Natural killer cell treated with Interleukin-12 subunit alpha and Interleukin-12 subunit beta and Interleukin-15 and Interleukin-18, amount 100 ng/mL, for 72 hours (primary cell): Measurements from ENCODE around the gene PFAS. TPM values are rescaled to one million over a fixed set of nuclear protein-coding genes. Genes with fewer than 3 reads are reported as not detected.

ENCODE experiments used
- ATAC-seq, 2 donors: fragments of 150-1000 bp; cut with Tn5 transposase in 1 of 2; sonication (Bioruptor Pico), chemical (Tn5 transposase) in 1 of 2; 2 replicates each; pipeline ENCODE4 v1.10.0; 2021
- DNase-seq: peaks from one replicate; pipeline ENCODE4 v3.0.0; 2022; ENCODE audit warnings: low spot score
- H3K27ac Mint-ChIP-seq, 2 donors: 1 replicate in 1 of 2; 2 replicates in 1 of 2; pipeline ENCODE4 v1.8.0; 2022; ENCODE audit warnings: mixed read lengths in 2 of 2, mild to moderate bottlenecking in 1 of 2, moderate library complexity in 1 of 2
- H3K27me3 Mint-ChIP-seq, 2 donors: 1 replicate in 1 of 2; 2 replicates in 1 of 2; pipeline ENCODE4 v1.8.0; 2022; ENCODE audit warnings: mixed read lengths in 2 of 2
- H3K36me3 Mint-ChIP-seq: one replicate; pipeline ENCODE4 v1.8.0; 2022; ENCODE audit warnings: mixed read lengths
- H3K4me1 Mint-ChIP-seq, 2 donors: 1 replicate in 1 of 2; 2 replicates in 1 of 2; pipeline ENCODE4 v1.8.0; 2022; ENCODE audit warnings: low read depth in 2 of 2, mixed read lengths in 2 of 2, mild to moderate bottlenecking in 1 of 2
- H3K4me3 Mint-ChIP-seq: one replicate; pipeline ENCODE4 v1.8.0; 2022; ENCODE audit warnings: mixed read lengths
- H3K9me3 Mint-ChIP-seq: 2 replicates; pipeline ENCODE4 v1.8.0; 2022; ENCODE audit warnings: mixed read lengths
- total RNA-seq, 2 donors: library from RNA; stranded (reverse); gene quantifications; one replicate each; pipeline ENCODE4 v1.2.3, GENCODE V29; 2022

Gene PFAS
- total RNA-seq, 2 donors from 2014 or later, result 77.1 to 257 TPM

DNA sequence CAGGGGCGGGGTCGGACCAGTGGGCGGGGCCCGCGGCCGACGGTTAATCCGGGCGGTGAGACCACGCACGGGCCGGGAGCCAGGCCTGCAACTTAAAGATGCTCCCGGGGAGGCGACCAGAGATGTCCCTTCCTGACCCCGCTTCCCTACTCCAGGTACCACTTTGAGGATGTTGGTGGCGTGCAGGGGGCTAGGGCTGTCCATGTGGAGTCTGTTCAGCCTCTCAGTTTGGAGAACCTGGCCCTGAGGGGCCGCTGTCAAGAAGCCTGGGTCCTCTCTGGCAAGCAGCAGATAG, 40.0 kb downstream of the PFAS start:
- peak overlapping the region; percentile 92 to 95 for H3K27ac Mint-ChIP-seq
- peaks cover 26 to 30% of the 10 kb centered on the region in 2 donors for H3K4me1 Mint-ChIP-seq
- no peaks in the 10 kb centered on the region for H3K9me3 Mint-ChIP-seq
- H3K36me3 Mint-ChIP-seq, result no peaks in the 10 kb centered on the region
- no peak for DNase-seq
- no peak for ATAC-seq
- H3K4me3 Mint-ChIP-seq, result peak overlapping the region; percentile 96
- H3K27me3 Mint-ChIP-seq, result no peaks in the 10 kb centered on the region

DNA sequence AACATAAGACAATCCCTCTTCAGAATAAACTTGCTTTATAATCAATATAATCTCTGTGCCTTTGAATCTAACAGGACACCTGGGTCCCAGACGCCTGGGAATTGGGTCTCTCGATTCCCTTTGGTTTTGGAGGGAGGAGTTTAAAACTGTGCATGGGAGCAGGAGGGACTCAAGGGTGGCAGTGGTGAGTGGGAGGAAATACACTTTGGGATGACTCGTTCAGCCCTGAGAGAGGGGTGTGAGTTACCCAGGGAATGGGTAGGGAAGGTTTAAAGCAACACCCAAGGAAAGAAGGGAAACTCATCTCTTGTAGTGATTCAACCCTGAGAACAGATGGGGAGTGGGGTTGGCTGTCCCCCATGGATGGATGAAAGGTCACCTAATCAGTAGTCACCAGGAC, 41.0 kb downstream of the PFAS start:
- no peak for ATAC-seq
- Mint-ChIP-seq H3K27me3 (no peaks in the 10 kb centered on the region), H3K27ac (peak overlapping the region in 1 of 2 donors; percentile 34), H3K9me3 (no peaks in the 10 kb centered on the region), H3K36me3 (no peaks in the 10 kb centered on the region), H3K4me3 (peak overlapping the region; percentile 96), H3K4me1 (peaks cover 34 to 36% of the 10 kb centered on the region in 2 donors)
- no peak for DNase-seq

DNA sequence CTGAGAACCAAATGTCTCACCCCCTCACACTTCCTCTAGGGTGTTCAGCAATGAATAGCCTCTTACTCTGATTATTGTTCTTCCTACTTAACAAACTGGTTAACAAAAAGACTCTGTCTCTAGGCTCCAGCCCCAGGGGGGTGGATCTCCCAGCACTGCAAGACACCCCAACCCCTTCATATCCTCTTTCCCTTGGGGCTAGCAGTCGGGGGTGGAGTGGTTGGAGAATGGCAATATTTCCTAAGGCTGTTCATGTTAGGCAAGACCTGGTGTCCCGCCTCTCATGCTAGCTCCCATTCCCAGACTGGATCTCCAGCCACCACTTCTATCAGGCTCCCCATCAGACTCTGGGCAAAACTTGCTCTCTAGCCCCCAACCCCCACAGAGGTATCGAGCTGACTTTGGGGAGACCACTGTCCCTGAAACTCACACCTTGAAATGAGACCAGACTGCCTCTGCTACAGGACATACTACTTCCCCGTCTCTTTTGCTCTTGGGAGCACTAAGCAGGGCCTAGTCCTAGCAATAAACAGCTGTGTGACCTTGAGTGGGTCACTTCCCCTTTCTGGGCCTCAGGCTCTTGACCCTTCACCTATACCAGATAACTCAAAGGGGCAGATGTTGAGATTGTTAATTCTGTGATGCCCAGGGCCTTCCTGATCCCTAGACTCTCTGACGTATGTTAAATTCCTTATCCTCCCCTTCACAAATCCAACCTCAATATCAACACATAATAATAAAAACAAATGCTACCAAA, 43.7 kb downstream of the PFAS start:
- no peak for DNase-seq
- Mint-ChIP-seq H3K9me3 (no peaks in the 10 kb centered on the region), H3K27me3 (no peaks in the 10 kb centered on the region), H3K4me1 (peaks cover 30 to 37% of the 10 kb centered on the region in 2 donors), H3K4me3 (no peak overlapping the region), H3K27ac (peak overlapping the region in 1 of 2 donors; percentile 10), H3K36me3 (no peaks in the 10 kb centered on the region)
- no peak for ATAC-seq

DNA sequence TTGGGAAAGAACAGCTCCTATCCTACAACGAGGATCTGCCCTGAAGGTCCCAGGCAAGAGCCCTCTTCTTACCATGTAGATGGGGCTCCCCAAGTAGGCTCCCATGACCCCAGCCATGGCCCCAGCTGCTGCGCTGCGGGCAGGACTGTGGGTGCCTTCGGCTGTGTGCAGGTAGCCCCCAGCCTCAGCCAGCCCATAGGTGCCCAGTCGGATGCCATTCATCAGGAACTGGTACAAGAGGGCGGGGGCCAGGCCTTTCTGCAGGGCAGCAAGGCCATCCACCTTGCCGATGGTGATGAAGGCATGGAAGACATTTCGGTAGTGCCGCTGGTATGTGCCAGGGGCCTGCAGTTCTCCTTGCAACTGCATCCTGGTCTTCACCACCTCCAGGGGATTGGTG, 45.3 kb downstream of the PFAS start:
- H3K4me3 Mint-ChIP-seq, result peak overlapping the region; percentile 95
- ATAC-seq (no peak), DNase-seq (no peak)
- no peaks in the 10 kb centered on the region for H3K27me3 Mint-ChIP-seq
- peak overlapping the region; percentile 83 to 85 for H3K27ac Mint-ChIP-seq
- no peaks in the 10 kb centered on the region for H3K36me3 Mint-ChIP-seq
- H3K4me1 Mint-ChIP-seq, result peaks cover 27 to 31% of the 10 kb centered on the region in 2 donors
- H3K9me3 Mint-ChIP-seq, result no peaks in the 10 kb centered on the region

DNA sequence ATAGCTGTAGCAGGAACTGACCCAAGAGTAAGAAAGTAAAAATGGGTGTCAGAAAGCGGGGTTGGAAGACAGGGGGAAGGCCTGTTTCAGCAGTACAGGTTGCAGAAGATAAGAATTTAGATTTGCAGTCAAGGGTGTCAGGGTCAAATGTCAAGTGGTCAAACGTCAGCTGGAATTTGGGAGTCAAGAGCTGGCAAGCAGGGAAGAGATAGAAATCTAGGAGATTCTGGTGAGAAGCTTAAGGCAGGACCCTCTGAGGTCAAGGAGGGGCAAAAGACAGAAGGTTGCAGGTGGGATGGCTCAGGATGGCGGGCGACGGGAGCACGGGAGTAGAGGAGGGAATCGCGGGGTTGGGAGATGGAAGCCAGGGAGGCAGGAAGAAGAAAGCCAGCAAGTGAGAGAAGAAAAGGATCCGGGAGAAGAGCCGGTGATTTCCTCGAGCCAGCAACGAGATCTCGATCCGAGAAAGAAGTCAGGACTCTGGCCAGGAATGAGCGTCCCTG, 45.8 kb downstream of the PFAS start:
- Mint-ChIP-seq H3K4me3 (peak overlapping the region; percentile 95), H3K27ac (peak overlapping the region; percentile 83 to 85), H3K9me3 (no peaks in the 10 kb centered on the region), H3K27me3 (no peaks in the 10 kb centered on the region), H3K4me1 (peaks cover 25 to 29% of the 10 kb centered on the region in 2 donors), H3K36me3 (no peaks in the 10 kb centered on the region)
- DNase-seq (no peak), ATAC-seq (no peak)

DNA sequence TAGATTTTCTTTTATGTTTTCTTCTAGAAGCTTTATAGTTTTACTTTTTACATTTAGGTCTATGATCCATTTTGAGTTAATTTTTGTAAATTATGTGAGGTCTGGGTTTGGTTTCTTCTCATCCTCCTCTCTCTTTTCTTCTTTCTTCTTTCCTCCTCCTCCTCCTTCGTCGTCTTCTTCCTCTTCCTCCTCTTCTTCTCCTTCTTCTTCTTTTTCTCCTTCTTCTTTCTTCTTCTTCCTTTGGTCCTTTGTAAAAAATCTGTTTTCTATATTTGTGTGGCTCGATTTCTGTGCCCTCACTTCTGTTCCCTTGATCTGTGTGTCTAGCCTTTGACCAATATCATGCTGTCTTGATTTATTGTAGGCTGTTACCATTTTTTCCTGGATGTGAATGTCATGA, 51.1 kb downstream of the PFAS start:
- no peak for DNase-seq
- no peak for ATAC-seq
- Mint-ChIP-seq H3K4me1 (peaks cover 6 to 7% of the 10 kb centered on the region in 2 donors), H3K27me3 (peaks cover 0 to 2% of the 10 kb centered on the region in 2 donors), H3K9me3 (no peaks in the 10 kb centered on the region), H3K27ac (no peak overlapping the region), H3K36me3 (no peaks in the 10 kb centered on the region), H3K4me3 (no peak overlapping the region)

DNA sequence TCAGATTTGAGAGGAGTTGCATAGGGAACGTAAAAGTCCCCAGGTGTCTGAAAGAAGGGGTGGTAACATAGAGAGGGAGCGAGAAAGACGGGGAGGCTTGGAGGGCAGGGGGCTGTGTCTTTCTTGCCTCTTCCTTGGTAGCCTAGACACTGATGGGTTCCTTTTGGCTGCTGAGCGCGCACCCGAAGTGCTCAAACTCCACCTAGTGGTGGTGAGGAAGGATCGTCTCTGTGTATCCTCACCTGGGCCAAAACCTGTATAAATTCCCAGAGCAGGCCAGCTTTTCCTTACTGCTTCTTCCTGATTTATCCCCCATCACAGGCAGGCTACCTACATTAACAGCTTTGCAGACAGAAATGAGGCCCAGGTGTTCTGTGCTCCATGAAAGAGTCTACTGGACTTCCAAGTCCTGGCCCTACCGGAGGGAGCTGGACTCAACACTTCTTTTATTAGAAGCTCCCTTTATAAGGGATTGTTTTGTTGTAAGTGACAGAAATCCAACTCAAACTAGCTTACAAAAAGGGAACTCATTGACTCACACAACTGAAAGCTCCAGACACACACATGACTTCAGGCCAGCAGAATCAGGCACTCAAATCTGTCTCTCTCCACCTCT, 51.6 kb downstream of the PFAS start:
- Mint-ChIP-seq H3K27ac (no peak overlapping the region), H3K4me3 (no peak overlapping the region), H3K27me3 (peaks cover 0 to 2% of the 10 kb centered on the region in 2 donors), H3K36me3 (no peaks in the 10 kb centered on the region), H3K9me3 (no peaks in the 10 kb centered on the region), H3K4me1 (peaks cover 6 to 7% of the 10 kb centered on the region in 2 donors)
- DNase-seq, result no peak
- peak; percentile 88 to 90 for ATAC-seq

DNA sequence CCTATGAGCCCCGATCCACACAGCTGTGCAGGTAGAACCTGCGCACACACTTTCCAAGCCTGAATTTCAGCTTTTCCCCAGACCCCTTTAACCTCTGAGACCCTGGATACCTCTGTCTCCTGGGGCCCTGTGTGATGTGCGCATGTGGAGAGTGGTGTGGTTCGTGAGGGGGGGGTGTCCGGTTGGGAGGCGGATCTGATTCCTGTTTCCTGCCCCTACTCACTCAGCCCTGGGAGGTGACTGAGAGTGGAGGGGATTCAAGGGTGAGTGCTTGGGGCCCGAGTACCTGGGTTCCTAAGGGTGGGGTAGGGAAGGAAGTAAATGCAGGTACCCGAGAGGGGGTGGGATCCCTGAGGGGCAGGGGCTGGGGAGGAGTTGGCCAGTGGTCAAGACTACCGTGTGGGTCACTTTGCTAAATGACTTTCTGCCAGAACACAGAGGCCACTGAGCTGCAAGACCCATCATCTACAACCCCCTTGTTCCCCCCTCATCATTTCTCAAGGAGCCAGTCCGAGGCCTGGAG, 61.6 kb downstream of the PFAS start:
- H3K9me3 Mint-ChIP-seq, result no peaks in the 10 kb centered on the region
- no peak overlapping the region for H3K4me3 Mint-ChIP-seq
- no peak for ATAC-seq
- H3K36me3 Mint-ChIP-seq, result no peaks in the 10 kb centered on the region
- H3K27me3 Mint-ChIP-seq, result peaks cover 5 to 8% of the 10 kb centered on the region in 2 donors
- no peak for DNase-seq
- H3K27ac Mint-ChIP-seq, result no peak overlapping the region
- H3K4me1 Mint-ChIP-seq, result no peaks in the 10 kb centered on the region

DNA sequence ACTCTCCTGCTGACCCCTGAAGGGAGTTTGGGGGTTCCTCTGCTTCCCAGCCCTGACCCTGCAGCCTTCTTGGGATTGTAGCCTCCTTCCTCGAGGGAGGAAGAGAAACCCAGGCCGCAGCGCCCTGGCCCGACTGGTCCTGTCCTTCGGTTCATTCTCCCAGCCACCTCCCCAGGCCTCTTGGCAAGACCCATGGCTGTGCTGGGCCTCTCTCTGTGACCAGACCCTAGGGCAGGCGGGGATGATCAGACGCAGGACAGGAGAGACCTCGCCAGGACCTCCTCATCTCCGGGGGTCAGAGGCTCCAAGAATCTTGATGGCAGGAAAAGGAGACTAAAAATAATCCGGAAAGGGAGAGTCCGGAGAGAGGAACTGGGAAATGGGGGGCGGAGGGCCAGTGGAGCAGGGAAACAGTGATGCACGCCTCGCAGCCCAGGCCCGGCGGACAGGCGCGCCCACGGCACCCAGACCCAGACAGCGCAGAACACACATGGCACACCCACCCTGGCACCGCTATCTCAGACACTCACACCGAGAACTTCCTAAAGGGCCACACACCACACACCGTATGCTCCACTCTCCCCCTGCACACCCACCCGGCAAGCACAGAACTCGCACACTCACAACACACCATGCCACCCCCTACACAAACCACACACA, 62.2 kb downstream of the PFAS start:
- no peaks in the 10 kb centered on the region for H3K4me1 Mint-ChIP-seq
- peaks cover 8% of the 10 kb centered on the region in 2 donors for H3K27me3 Mint-ChIP-seq
- no peak overlapping the region for H3K4me3 Mint-ChIP-seq
- no peak overlapping the region for H3K27ac Mint-ChIP-seq
- DNase-seq (no peak), ATAC-seq (no peak)
- no peaks in the 10 kb centered on the region for H3K9me3 Mint-ChIP-seq
- no peaks in the 10 kb centered on the region for H3K36me3 Mint-ChIP-seq

DNA sequence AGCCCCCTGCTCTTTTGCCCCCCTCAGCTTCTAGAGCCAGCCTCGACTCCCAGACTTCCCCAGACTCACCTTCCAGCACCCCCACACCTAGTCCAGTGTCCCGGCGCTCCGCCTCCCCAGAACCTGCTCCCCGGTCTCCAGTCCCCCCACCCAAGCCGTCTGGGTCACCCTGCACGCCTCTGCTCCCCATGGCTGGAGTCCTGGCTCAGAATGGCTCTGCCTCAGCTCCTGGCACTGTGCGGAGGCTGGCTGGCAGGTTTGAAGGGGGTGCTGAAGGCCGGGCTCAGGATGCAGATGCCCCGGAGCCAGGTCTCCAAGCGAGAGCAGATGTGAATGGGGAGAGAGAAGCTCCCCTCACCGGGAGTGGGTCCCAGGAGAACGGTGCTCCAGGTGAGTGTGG, 63.2 kb downstream of the PFAS start:
- no peaks in the 10 kb centered on the region for H3K4me1 Mint-ChIP-seq
- H3K9me3 Mint-ChIP-seq, result no peaks in the 10 kb centered on the region
- no peak for DNase-seq
- no peaks in the 10 kb centered on the region for H3K36me3 Mint-ChIP-seq
- peaks cover 8% of the 10 kb centered on the region in 2 donors for H3K27me3 Mint-ChIP-seq
- H3K4me3 Mint-ChIP-seq, result no peak overlapping the region
- ATAC-seq, result no peak
- no peak overlapping the region for H3K27ac Mint-ChIP-seq

DNA sequence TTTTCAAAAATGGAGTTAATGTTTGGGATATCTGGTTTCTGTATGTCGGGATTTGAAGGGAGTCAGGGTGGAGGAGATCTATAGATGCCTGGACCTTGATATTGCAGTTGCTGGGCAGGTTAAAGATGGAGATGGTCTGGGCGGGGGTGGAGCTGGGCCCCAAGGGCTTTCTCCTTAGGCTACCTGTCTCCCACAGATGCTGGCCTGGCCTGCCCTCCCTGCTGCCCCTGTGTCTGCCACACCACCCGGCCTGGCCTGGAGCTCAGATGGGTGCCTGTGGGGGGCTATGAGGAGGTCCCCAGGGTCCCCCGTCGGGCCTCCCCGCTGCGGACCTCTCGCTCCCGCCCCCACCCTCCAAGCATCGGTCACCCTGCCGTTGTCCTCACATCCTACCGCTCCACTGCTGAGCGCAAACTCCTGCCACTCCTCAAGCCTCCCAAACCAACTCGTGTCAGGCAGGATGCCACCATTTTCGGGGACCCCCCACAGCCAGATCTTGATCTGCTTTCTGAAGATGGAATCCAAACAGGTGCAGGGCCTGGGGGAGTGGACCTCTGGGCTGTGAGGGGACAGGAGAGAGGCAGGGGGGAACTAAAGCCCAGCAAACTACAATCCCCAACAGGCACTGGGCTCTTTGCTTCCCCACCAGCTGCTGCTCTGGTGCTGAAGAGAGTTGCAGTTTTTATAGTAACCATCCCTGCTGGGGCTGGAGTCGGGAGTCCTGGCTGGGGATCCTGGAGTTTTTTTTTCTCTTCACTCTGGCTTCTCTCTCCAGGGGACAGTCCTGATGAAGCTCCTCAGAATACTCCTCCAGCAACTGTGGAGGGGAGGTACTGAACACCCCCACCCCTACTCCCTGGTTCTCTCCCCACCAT, 63.9 kb downstream of the PFAS start:
- H3K27ac Mint-ChIP-seq, result no peak overlapping the region
- no peaks in the 10 kb centered on the region for H3K36me3 Mint-ChIP-seq

DNA sequence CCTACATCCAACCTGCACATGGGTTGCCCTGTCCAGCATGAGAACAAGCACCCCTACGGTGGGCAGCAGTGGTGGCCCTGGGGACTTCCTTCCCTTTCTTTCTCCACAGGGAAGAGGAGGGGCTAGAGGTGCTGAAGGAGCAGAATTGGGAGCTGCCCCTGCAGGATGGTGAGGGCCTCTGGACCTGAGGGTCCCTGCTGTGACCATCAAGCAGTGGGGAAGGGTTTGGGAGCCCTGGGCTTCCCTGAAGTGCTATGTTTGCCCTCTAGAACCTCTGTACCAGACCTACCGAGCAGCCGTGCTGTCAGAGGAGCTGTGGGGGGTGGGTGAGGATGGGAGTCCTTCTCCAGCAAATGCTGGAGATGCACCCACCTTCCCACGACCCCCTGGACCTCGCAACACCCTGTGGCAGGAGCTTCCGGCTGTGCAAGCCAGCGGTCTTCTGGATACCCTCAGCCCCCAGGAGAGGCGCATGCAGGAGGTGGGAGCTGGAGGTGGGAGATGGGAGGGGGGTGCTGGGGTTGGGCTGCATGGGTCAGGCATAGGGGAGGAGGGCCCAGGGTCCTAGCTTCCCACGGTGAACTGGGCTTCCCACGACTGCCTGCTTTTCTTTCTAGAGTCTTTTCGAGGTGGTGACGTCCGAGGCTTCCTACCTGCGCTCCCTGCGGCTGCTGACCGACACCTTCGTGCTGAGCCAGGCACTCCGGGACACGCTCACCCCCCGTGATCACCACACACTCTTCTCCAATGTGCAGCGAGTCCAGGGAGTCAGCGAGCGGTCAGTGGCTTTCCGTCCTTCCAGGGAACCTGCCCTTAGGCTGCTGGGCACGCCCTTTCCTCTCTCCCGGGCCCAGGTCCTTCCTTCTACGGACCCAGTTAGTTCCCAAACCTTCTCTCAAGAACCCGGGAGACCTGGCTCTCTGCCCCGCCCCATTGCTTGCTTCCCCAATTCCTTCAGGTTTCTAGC, 66.0 kb downstream of the PFAS start:
- H3K4me1 Mint-ChIP-seq, result no peaks in the 10 kb centered on the region
- H3K27ac Mint-ChIP-seq, result no peak overlapping the region
- no peak for ATAC-seq
- H3K27me3 Mint-ChIP-seq, result peaks cover 8% of the 10 kb centered on the region in 2 donors
- no peaks in the 10 kb centered on the region for H3K9me3 Mint-ChIP-seq
- H3K36me3 Mint-ChIP-seq, result no peaks in the 10 kb centered on the region
- no peak for DNase-seq
- no peak overlapping the region for H3K4me3 Mint-ChIP-seq

More for the DNA sequence above, 63.9 kb downstream of the PFAS start:
- Mint-ChIP-seq H3K4me3 (no peak overlapping the region), H3K27me3 (peaks cover 8% of the 10 kb centered on the region in 2 donors), H3K9me3 (no peaks in the 10 kb centered on the region), H3K4me1 (no peaks in the 10 kb centered on the region)
- DNase-seq, result no peak
- ATAC-seq, result no peak
